ENCODE results near the gene AMOTL2.

Gene AMOTL2

GRCh38 chr3:134341389-134341788 is 32.9 kb downstream of the AMOTL2 start:
- peaks cover 17% of the 10 kb centered on the region for H3K4me1 ChIP-seq (ENCODE audit: low read length)
- H3K9ac ChIP-seq (ENCODE audit: low read length), result no peak overlapping the region
- peaks cover 2% of the 10 kb centered on the region for H3K36me3 ChIP-seq (replicated peaks; ENCODE audit: low read depth, low read length)
- H4K20me1 ChIP-seq (ENCODE audit: insufficient read depth, low read length), result no peaks in the 10 kb centered on the region
- H3K4me2 ChIP-seq (ENCODE audit: low read length), result no peak overlapping the region
- no peak overlapping the region for H3K27ac ChIP-seq (ENCODE audit: low read length)
- H3K27me3 ChIP-seq (ENCODE audit: low read depth, low read length), result no peaks in the 10 kb centered on the region
- H3K79me2 ChIP-seq (ENCODE audit: low read length), result no peaks in the 10 kb centered on the region
- no peak overlapping the region for H2AFZ ChIP-seq (ENCODE audit: low read depth, low read length)
- no peak overlapping the region for H3K4me3 ChIP-seq (ENCODE audit: low read length)
- TF ChIP-seq EZH2phosphoT487 (IDR thresholded peaks at IDR 0.05; ENCODE audit: low read depth) (no peak), CTCF (IDR thresholded peaks at IDR 0.05; ENCODE audit: low read depth, low read length) (no peak)
- H3K9me3 ChIP-seq (ENCODE audit: insufficient read depth, low read length), result peaks cover 4% of the 10 kb centered on the region; the same call in 1 of the 2 replicates

- H4K20me1 ChIP-seq (ENCODE audit: insufficient read depth, low read length), result no peaks in the 10 kb centered on the region
- H3K27me3 ChIP-seq (ENCODE audit: low read depth, low read length), result no peaks in the 10 kb centered on the region
- H3K27ac ChIP-seq (ENCODE audit: low read length), result no peak overlapping the region
- 0 out of 2 replicates have a peak, but pooled peaks cover under 1% of the 10 kb centered on the region for H3K9me3 ChIP-seq (ENCODE audit: insufficient read depth, low read length)
- no peak overlapping the region for H2AFZ ChIP-seq (ENCODE audit: low read depth, low read length)
- no peak overlapping the region for H3K9ac ChIP-seq (ENCODE audit: low read length)
- H3K4me3 ChIP-seq (ENCODE audit: low read length), result no peak overlapping the region
- no peaks in the 10 kb centered on the region for H3K36me3 ChIP-seq (replicated peaks; ENCODE audit: low read depth, low read length)
- no peak for TF ChIP-seq CTCF (IDR thresholded peaks at IDR 0.05; ENCODE audit: low read depth, low read length)
- TF ChIP-seq EZH2phosphoT487 (IDR thresholded peaks at IDR 0.05; ENCODE audit: low read depth), result no peak
- peaks cover 17% of the 10 kb centered on the region for H3K4me1 ChIP-seq (ENCODE audit: low read length)
- no peak overlapping the region for H3K4me2 ChIP-seq (ENCODE audit: low read length)
- no peaks in the 10 kb centered on the region for H3K79me2 ChIP-seq (ENCODE audit: low read length)
Measured at GRCh38 chr3:134340982-134341365, 33.3 kb downstream of the AMOTL2 start.

GRCh38 chr3:134340362-134340981 is 33.8 kb downstream of the AMOTL2 start:
- Histone ChIP-seq H3K4me3 (ENCODE audit: low read length) (no peak overlapping the region), H3K36me3 (replicated peaks; ENCODE audit: low read depth, low read length) (no peaks in the 10 kb centered on the region), H3K9ac (ENCODE audit: low read length) (no peak overlapping the region), H2AFZ (ENCODE audit: low read depth, low read length) (no peak overlapping the region), H4K20me1 (ENCODE audit: insufficient read depth, low read length) (no peaks in the 10 kb centered on the region), H3K27ac (ENCODE audit: low read length) (no peak overlapping the region), H3K9me3 (ENCODE audit: insufficient read depth, low read length) (no peaks in the 10 kb centered on the region), H3K79me2 (ENCODE audit: low read length) (no peaks in the 10 kb centered on the region), H3K4me2 (ENCODE audit: low read length) (no peak overlapping the region), H3K4me1 (ENCODE audit: low read length) (peaks cover 17% of the 10 kb centered on the region), H3K27me3 (ENCODE audit: low read depth, low read length) (no peaks in the 10 kb centered on the region)
- TF ChIP-seq CTCF (IDR thresholded peaks at IDR 0.05; ENCODE audit: low read depth, low read length) (no peak), EZH2phosphoT487 (IDR thresholded peaks at IDR 0.05; ENCODE audit: low read depth) (no peak)

- H3K4me3 ChIP-seq (ENCODE audit: low read length), result no peak overlapping the region
- H3K9me3 ChIP-seq (ENCODE audit: insufficient read depth, low read length), result no peaks in the 10 kb centered on the region
- no peak overlapping the region for H3K27ac ChIP-seq (ENCODE audit: low read length)
- no peak overlapping the region for H3K4me2 ChIP-seq (ENCODE audit: low read length)
- H2AFZ ChIP-seq (ENCODE audit: low read depth, low read length), result no peak overlapping the region
- no peaks in the 10 kb centered on the region for H3K27me3 ChIP-seq (ENCODE audit: low read depth, low read length)
- H3K4me1 ChIP-seq (ENCODE audit: low read length), result peaks cover 13% of the 10 kb centered on the region
- H3K79me2 ChIP-seq (ENCODE audit: low read length), result no peaks in the 10 kb centered on the region
- TF ChIP-seq EZH2phosphoT487 (IDR thresholded peaks at IDR 0.05; ENCODE audit: low read depth) (no peak), CTCF (IDR thresholded peaks at IDR 0.05; ENCODE audit: low read depth, low read length) (no peak)
- H3K36me3 ChIP-seq (replicated peaks; ENCODE audit: low read depth, low read length), result no peaks in the 10 kb centered on the region
- no peak overlapping the region for H3K9ac ChIP-seq (ENCODE audit: low read length)
- no peaks in the 10 kb centered on the region for H4K20me1 ChIP-seq (ENCODE audit: insufficient read depth, low read length)
Measured at GRCh38 chr3:134339913-134340312, 34.3 kb downstream of the AMOTL2 start.

Measured in OCI-LY3 (cell line).